Gastrocnemius medialis (tissue), 4 donors: ENCODE results near the gene ZBTB45. TPM values are rescaled to one million over a fixed set of nuclear protein-coding genes. Genes with fewer than 3 reads are reported as not detected.
"Not testable (repeated sequence)": the region's sequence is repeated elsewhere in the genome, so short reads cannot be mapped to it uniquely, and the experiment has no call there.

Experiments used
- ATAC-seq, 2 donors: fragments of 150-250 bp; one replicate each; pipeline ENCODE4 v1.9.1; 2016
- DNase-seq, 2 donors: peaks; one replicate each; pipeline ENCODE4 v3.0.0-alpha.2; 2019
- H3K27ac ChIP-seq, 4 donors: fragments of 200-600 bp; sonication (generic); 1 replicate in 1 of 4; 2 replicates in 3 of 4; pipeline ENCODE4 v1.5.1; 2016 to 2018; ENCODE audit warnings: mild to moderate bottlenecking in 2 of 4, moderate library complexity in 1 of 4
- H3K27me3 ChIP-seq, 3 donors: fragments of 200-600 bp; sonication (generic) in 2 of 3; 1 replicate in 1 of 3; 2 replicates in 2 of 3; pipeline versions ENCODE4 v1.5.1 to v1.6.0; 2016 to 2019; ENCODE audit warnings: mild to moderate bottlenecking in 1 of 3, moderate library complexity in 1 of 3
- H3K36me3 ChIP-seq, 2 donors: fragments of 200-600 bp; sonication (generic) in 1 of 2; one replicate each; pipeline ENCODE4 v1.5.1; 2017 to 2018
- H3K4me1 ChIP-seq, 2 donors: fragments of 200-600 bp; sonication (generic) in 1 of 2; one replicate each; pipeline ENCODE4 v1.5.1; 2016 to 2017; ENCODE audit warnings: mild to moderate bottlenecking in 2 of 2
- H3K4me3 ChIP-seq, 4 donors: fragments of 200-600 bp; sonication (generic) in 3 of 4; 1 replicate in 1 of 4; 2 replicates in 3 of 4; pipeline ENCODE4 v1.5.1; 2016 to 2019; ENCODE audit warnings: mild to moderate bottlenecking in 2 of 4
- H3K9me3 ChIP-seq, 3 donors: fragments of 200-600 bp; sonication (generic) in 2 of 3; 1 replicate in 1 of 3; 2 replicates in 2 of 3; pipeline ENCODE4 v1.5.1; 2016 to 2019
- CTCF ChIP-seq, 5 experiments: fragments of 450-650 bp in 3 of 5; fragments of 200-600 bp in 2 of 5; sonication (generic) in 2 of 5; IDR thresholded peaks in 4 of 5; conservative IDR thresholded peaks in 1 of 5; 1 replicate in 4 of 5; 2 replicates in 1 of 5; pipeline ENCODE4 v1.5.1; 2016 to 2019; ENCODE audit warnings: antibody characterized with exemption in 5 of 5, mild to moderate bottlenecking in 3 of 5, moderate library complexity in 3 of 5
- POLR2A ChIP-seq, 2 donors: fragments of 450-650 bp; IDR thresholded peaks; one replicate each; pipeline ENCODE4 v1.6.1; 2017; ENCODE audit warnings: antibody characterized with exemption in 2 of 2, mild to moderate bottlenecking in 2 of 2, moderate library complexity in 2 of 2
- in situ Hi-C, 4 donors: fragments of 200-750 bp; cut with MboI; loops; one replicate each; pipeline versions ENCODE4 v1.15.0 to v1.8.0; 2017; ENCODE audit warnings: low sequenced_read_pairs in 4 of 4
- intact Hi-C: fragments of 100-400 bp; cut with DNase I; formaldehyde crosslinking; loops from one replicate; pipeline ENCODE4 v1.15.1; 2023; ENCODE audit warnings: low total_unique reads
- total RNA-seq, 4 donors: library from RNA; depleted of rRNA; stranded (reverse); fragments of >200 nt; gene quantifications; one replicate each; pipeline versions ENCODE4 v1.1.0 to v1.2.3, GENCODE V29; 2016

Gene ZBTB45
- total RNA-seq, 4 donors from 2014 or later = 5.9 to 12.2 (median 9.6) TPM

- H3K4me3 ChIP-seq = peak within 1 kb of the TSS; percentile 75 to 94 (median 88)
- H3K27ac ChIP-seq = peak within 1 kb of the TSS; percentile 92 to 97 (median 96)
- no peaks in the 10 kb centered on the region for H3K27me3 ChIP-seq
- H3K9me3 ChIP-seq = no peaks in the 10 kb centered on the region
- peak; percentile 97 to 98 for ATAC-seq
- peak; percentile 95 to 97 for DNase-seq
- in situ Hi-C loops = no loop called here
- peaks cover 3 to 30% of the 10 kb centered on the region in 2 donors for H3K36me3 ChIP-seq
- peaks cover 21 to 26% of the 10 kb centered on the region in 2 donors for H3K4me1 ChIP-seq
- TF ChIP-seq POLR2A (IDR thresholded peaks at IDR 0.05) = peak; percentile 97 to 98
- peak in 1 of 5 experiments; percentile 1 for TF ChIP-seq CTCF (IDR thresholded peaks at IDR 0.05 in 4 of 5, conservative IDR thresholded peaks at IDR 0.05 in 1 of 5)
- intact Hi-C loops = loop anchor here (1.0 kb wide), 4 partner anchors 14 to 45 kb away; partner anchors contain the start of genes MZF1, UBE2M and ZBTB45
Observed at GRCh38 chr19:58543826-58544590, 24.4 kb upstream of the ZBTB45 start, which contains the start of gene TRIM28. TRIM28 (plus strand) TSS chr19:58544064; CDS start chr19:58544758, 694 bp downstream.

- H3K9me3 ChIP-seq, ATAC-seq, DNase-seq, intact Hi-C loops, in situ Hi-C loops: not testable (repeated sequence)
- Histone ChIP-seq H3K27ac (peak overlapping the region; percentile 92 to 97 (median 96)), H3K36me3 (peaks cover 0 to 18% of the 10 kb centered on the region in 2 donors), H3K4me3 (peak overlapping the region; percentile 60 to 91 (median 75)), H3K4me1 (peaks cover 21 to 32% of the 10 kb centered on the region in 2 donors), H3K27me3 (peaks cover 0 to 11% (median 10%) of the 10 kb centered on the region in 3 donors)
Observed at GRCh38 chr19:58542641-58543372, 23.2 kb upstream of the ZBTB45 start.

GRCh38 chr19:58539169-58539559 lies 19.6 kb upstream of the ZBTB45 start:
- not testable (repeated sequence) for H3K4me3 ChIP-seq, H3K9me3 ChIP-seq
- H3K27me3 ChIP-seq = peaks cover 0 to 17% (median 16%) of the 10 kb centered on the region in 3 donors

GRCh38 chr19:58538257-58539168 lies 18.9 kb upstream of the ZBTB45 start:
- H3K4me1 ChIP-seq = peaks cover 4 to 6% of the 10 kb centered on the region in 2 donors
- H3K36me3 ChIP-seq = no peaks in the 10 kb centered on the region
- TF ChIP-seq POLR2A (IDR thresholded peaks at IDR 0.05) (no peak), CTCF (IDR thresholded peaks at IDR 0.05 in 4 of 5, conservative IDR thresholded peaks at IDR 0.05 in 1 of 5) (no peak)
- H3K9me3 ChIP-seq = no peaks in the 10 kb centered on the region
- H3K27ac ChIP-seq = peak overlapping the region in 1 of 4 donors; percentile 14
- intact Hi-C loops (no loop called here), in situ Hi-C loops (no loop called here)
- H3K4me3 ChIP-seq = peak overlapping the region; percentile 27 to 36 (median 34)
- H3K27me3 ChIP-seq = peaks cover 0 to 17% (median 16%) of the 10 kb centered on the region in 3 donors
- DNase-seq = no peak
- no peak for ATAC-seq

More at GRCh38 chr19:58539169-58539559, 19.6 kb upstream of the ZBTB45 start:
- H3K27ac ChIP-seq, ATAC-seq, H3K36me3 ChIP-seq, H3K4me1 ChIP-seq, intact Hi-C loops, DNase-seq, in situ Hi-C loops: not testable (repeated sequence)
